Lung (tissue), 12 donors: Measurements from ENCODE around the gene ADAMTS17. TPM values are rescaled to one million over a fixed set of nuclear protein-coding genes. Genes with fewer than 3 reads are reported as not detected.
A peak's percentile ranks its signal among the peaks of the same experiment; 100 is the strongest.

ENCODE experiments used
- ATAC-seq: fragments of 200-7000 bp; cut with Tn5 transposase; one replicate; pipeline ENCODE4 v1.9.1; 2020; ENCODE audit warnings: moderate number of reproducible peaks; ENCODE audit not compliant: insufficient read depth, low FRiP score
- DNase-seq, 3 donors: peaks; one replicate each; pipeline ENCODE4 v3.0.0-alpha.2; 2013 to 2017
- H3K27ac ChIP-seq, 2 donors: one replicate each; pipeline ENCODE4 v1.5.1; 2013; ENCODE audit warnings: mild to moderate bottlenecking in 2 of 2, moderate library complexity in 2 of 2, control low read depth in 1 of 2, inconsistent platforms in 1 of 2, low read depth in 1 of 2, low read length in 1 of 2
- H3K27me3 ChIP-seq, 3 donors: one replicate each; pipeline ENCODE4 v1.5.1; 2013; ENCODE audit warnings: low read length in 2 of 3; ENCODE audit not compliant: control insufficient read depth in 3 of 3, insufficient read depth in 3 of 3
- H3K36me3 ChIP-seq, 4 donors: one replicate each; pipeline ENCODE4 v1.5.1; 2013; ENCODE audit warnings: low read length in 4 of 4, mild to moderate bottlenecking in 1 of 4, moderate library complexity in 1 of 4; ENCODE audit not compliant: control insufficient read depth in 4 of 4, insufficient read depth in 4 of 4
- H3K4me1 ChIP-seq, 5 donors: one replicate each; pipeline ENCODE4 v1.5.1; 2013; ENCODE audit warnings: low read length in 5 of 5, mild to moderate bottlenecking in 2 of 5, moderate library complexity in 1 of 5; ENCODE audit not compliant: control insufficient read depth in 5 of 5, insufficient read depth in 5 of 5
- H3K4me3 ChIP-seq: one replicate; pipeline ENCODE4 v1.5.1; 2013; ENCODE audit warnings: mild to moderate bottlenecking, control low read depth, moderate library complexity
- H3K9ac ChIP-seq, 2 donors: one replicate each; pipeline ENCODE4 v1.5.1; 2013; ENCODE audit warnings: low read length in 2 of 2, control low read depth in 1 of 2; ENCODE audit not compliant: insufficient read depth in 1 of 2
- H3K9me3 ChIP-seq, 4 donors: one replicate each; pipeline ENCODE4 v1.5.1; 2013; ENCODE audit warnings: low read length in 3 of 4, mild to moderate bottlenecking in 1 of 4, moderate library complexity in 1 of 4; ENCODE audit not compliant: control insufficient read depth in 4 of 4, insufficient read depth in 3 of 4
- CTCF ChIP-seq: IDR thresholded peaks from 2 replicates; pipeline ENCODE4 v1.5.1; 2012; ENCODE audit warnings: mild to moderate bottlenecking; ENCODE audit errors: control extremely low read depth, extremely low read depth
- WGBS, 2 donors: extraction: QIAGEN DNeasy Blood & Tissue Kit; methylation state at CpG; one replicate each; pipeline ENCODE4 v1.1.7; 2013; 5-methylcytosine and 5-hydroxymethylcytosine counted together
- polyA plus RNA-seq, 2 donors: library from polyadenylated mRNA; stranded (reverse); fragments of 200-250 nt; gene quantifications; one replicate each; pipeline ENCODE4 v1.2.1, GENCODE V29; 2013
- total RNA-seq, 2 donors: library from RNA; depleted of rRNA in 1 of 2; stranded (reverse); fragments of >200 nt in 1 of 2; gene quantifications; one replicate each; pipeline ENCODE4 v1.2.1, GENCODE V29; 2014 to 2021
- donor health status: control.
- donor health status: control.
- donor health status: Bipolar disorder and iron deficiency.
- donor health status: healthy.
- donor health status: DM: yes; HTN: yes; CAD: no.

ADAMTS17 gene
- total and polyA plus RNA-seq, 4 donors = 0.47 to 6.6 (median 2.2) TPM

- Histone ChIP-seq H3K9me3 (no peaks in the 10 kb centered on the region), H3K9ac (no peak overlapping the region), H3K27ac (no peak overlapping the region), H3K4me1 (peaks cover 0 to 19% (median 11%) of the 10 kb centered on the region in 5 donors), H3K4me3 (no peak overlapping the region), H3K36me3 (no peaks in the 10 kb centered on the region), H3K27me3 (no peaks in the 10 kb centered on the region)
- no peak for DNase-seq
- no peak for TF ChIP-seq CTCF
- no peak for ATAC-seq
- WGBS, 2 donors = 92% methylated on average over 19 of the region's 19 CpGs
Measured at GRCh38 chr15:99962006-99962561, 379.7 kb downstream of the ADAMTS17 start.

GRCh38 chr15:99961011-99961441 is 380.7 kb downstream of the ADAMTS17 start:
- Histone ChIP-seq H3K36me3 (no peaks in the 10 kb centered on the region), H3K27me3 (no peaks in the 10 kb centered on the region), H3K9ac (no peak overlapping the region), H3K4me3 (no peak overlapping the region), H3K27ac (no peak overlapping the region), H3K9me3 (no peaks in the 10 kb centered on the region), H3K4me1 (peaks cover 0 to 19% (median 11%) of the 10 kb centered on the region in 5 donors)
- TF ChIP-seq CTCF = no peak
- DNase-seq = peak in 1 of 3 donors; percentile 15
- 49 to 56% methylated on average over 12 of the region's 12 CpGs for whole genome bisulfite sequencing, 2 donors
- no peak for ATAC-seq

DNA sequence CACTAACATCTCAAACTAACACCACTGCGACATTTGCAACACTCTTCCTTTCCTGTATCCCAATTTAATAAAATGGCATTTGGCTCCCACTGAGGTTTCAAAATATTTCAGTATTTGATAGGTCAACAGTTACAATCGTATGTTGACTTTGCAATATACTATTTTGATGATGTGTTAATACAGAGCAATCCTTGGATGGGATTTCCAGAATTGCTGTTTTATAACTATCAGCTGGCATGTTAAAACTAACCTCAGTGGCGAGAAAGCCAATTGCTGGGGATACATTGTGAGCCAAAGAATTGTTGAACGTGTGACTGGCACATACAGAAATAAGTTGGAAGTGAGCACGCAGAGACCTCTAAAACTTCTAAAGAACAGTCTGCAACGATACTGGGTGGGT is 382.4 kb downstream of the ADAMTS17 start:
- peak in 2 of 3 donors; percentile 67 to 77 for DNase-seq
- ATAC-seq = no peak
- no peaks in the 10 kb centered on the region for H3K27me3 ChIP-seq
- TF ChIP-seq CTCF = no peak
- H3K27ac ChIP-seq = no peak overlapping the region
- H3K9me3 ChIP-seq = no peaks in the 10 kb centered on the region
- H3K9ac ChIP-seq = no peak overlapping the region
- WGBS, 2 donors = 76 to 85% methylated on average over 6 of the region's 6 CpGs
- H3K4me3 ChIP-seq = no peak overlapping the region
- peaks cover 0 to 27% (median 15%) of the 10 kb centered on the region in 5 donors for H3K4me1 ChIP-seq
- no peaks in the 10 kb centered on the region for H3K36me3 ChIP-seq
